PC-9 (cell line): ENCODE measurements around the gene ZNF407. TPM values are rescaled to one million over a fixed set of nuclear protein-coding genes. Genes with fewer than 3 reads are reported as not detected.

Experiments
- BruUV-seq: library from RNA; stranded (reverse); fragments of 400-500 nt; replicated peaks from 2 replicates; lab custom pipeline; 2021; lab: Mats Ljungman, UMichigan
- CTCF ChIA-PET: fragments of 300-600 bp; sonication (Branson Sonifier 250); formaldehyde crosslinking; loops from one replicate; lab custom pipeline; 2022; ENCODE audit warnings: antibody characterized with exemption; lab: Charles Lee
- POLR2A ChIA-PET: fragments of 300-600 bp; sonication (Branson Sonifier 250); formaldehyde crosslinking; loops from one replicate; lab custom pipeline; 2022; ENCODE audit warnings: antibody characterized with exemption; ENCODE audit not compliant: unreplicated experiment; lab: Charles Lee
- DNase-seq, 2 experiments: peaks; one replicate each; pipeline versions ENCODE4 v3.0.0 to v3.0.0-alpha.2; 2015 to 2022; ENCODE audit warnings: mixed read lengths in 1 of 2
- H2AFZ ChIP-seq: fragments of 200-600 bp; sonication (generic); 2 replicates; pipeline ENCODE4 v1.8.1; 2017; ENCODE audit warnings: antibody characterized with exemption
- H3F3A ChIP-seq: fragments of 200-600 bp; sonication (generic); 2 replicates; pipeline ENCODE4 v1.8.1; 2017; ENCODE audit warnings: antibody characterized with exemption, mild to moderate bottlenecking, low read depth; ENCODE audit not compliant: insufficient read depth
- H3K27ac ChIP-seq: fragments of 200-600 bp; sonication (generic); 2 replicates; pipeline ENCODE4 v1.6.1; 2016; ENCODE audit warnings: mixed run types
- H3K27me3 ChIP-seq: fragments of 200-600 bp; sonication (generic); 2 replicates; pipeline ENCODE4 v1.6.1; 2016; ENCODE audit warnings: low read depth, mixed run types; ENCODE audit not compliant: insufficient read depth
- H3K36me3 ChIP-seq: fragments of 200-600 bp; sonication (generic); 2 replicates; pipeline ENCODE4 v1.6.1; 2016; ENCODE audit warnings: low read depth, mixed run types
- H3K4me1 ChIP-seq: fragments of 200-600 bp; sonication (generic); replicated peaks from 2 replicates; pipeline ENCODE4 v1.6.1; 2016; ENCODE audit warnings: mixed run types; ENCODE audit not compliant: insufficient read depth
- H3K4me2 ChIP-seq: fragments of 200-600 bp; sonication (generic); 2 replicates; pipeline ENCODE4 v1.6.1; 2017; ENCODE audit warnings: mixed run types
- H3K4me3 ChIP-seq: fragments of 200-600 bp; sonication (generic); 2 replicates; pipeline ENCODE4 v1.6.1; 2016; ENCODE audit warnings: mixed run types
- H3K79me2 ChIP-seq: fragments of 200-600 bp; sonication (generic); 2 replicates; pipeline ENCODE4 v1.6.1; 2017; ENCODE audit warnings: low read depth, mixed run types
- H3K9me2 ChIP-seq: fragments of 200-600 bp; sonication (generic); 2 replicates; pipeline ENCODE4 v1.8.1; 2017; ENCODE audit warnings: mild to moderate bottlenecking; ENCODE audit not compliant: insufficient read depth
- H3K9me3 ChIP-seq: fragments of 200-600 bp; sonication (generic); 2 replicates; pipeline ENCODE4 v1.8.1; 2016; ENCODE audit warnings: low read depth; ENCODE audit not compliant: insufficient read depth
- H4K20me1 ChIP-seq: fragments of 200-600 bp; sonication (generic); 2 replicates; pipeline ENCODE4 v1.8.1; 2017; ENCODE audit not compliant: insufficient read depth
- CTCF ChIP-seq: fragments of 200-600 bp; sonication (generic); conservative IDR thresholded peaks from 2 replicates; pipeline ENCODE4 v1.6.1; 2017; ENCODE audit warnings: mixed run types, antibody characterized with exemption, mild to moderate bottlenecking, moderate library complexity
- EZH2 ChIP-seq: fragments of 200-600 bp; sonication (generic); IDR thresholded peaks from 2 replicates; pipeline ENCODE4 v1.8.0; 2017; ENCODE audit warnings: antibody characterized with exemption, low read depth
- intact Hi-C: fragments of 100-400 bp; cut with micrococcal nuclease; formaldehyde crosslinking; loops from one replicate; pipeline ENCODE4 v1.10.0; 2022; ENCODE audit not compliant: unreplicated experiment
- total RNA-seq: library from RNA; stranded (reverse); gene quantifications from 2 replicates; pipeline ENCODE4 v1.2.3, GENCODE V29; 2021

The ZNF407 gene
- total RNA-seq, 1 experiment from 2014 or later, result 13.4 TPM

GRCh38 chr18:75000920-75001319, 403.2 kb downstream of the ZNF407 start:
- no peak overlapping the region for H3K27ac ChIP-seq
- no peak overlapping the region for H2AFZ ChIP-seq
- H3K36me3 ChIP-seq, result no peaks in the 10 kb centered on the region
- CTCF ChIA-PET, result no interaction called here
- H3K4me2 ChIP-seq, result no peak overlapping the region
- no peak overlapping the region for H3K4me3 ChIP-seq
- no peaks in the 10 kb centered on the region for H3K27me3 ChIP-seq
- TF ChIP-seq EZH2 (no peak), CTCF (no peak)
- POLR2A ChIA-PET, result no interaction called here
- H3K79me2 ChIP-seq, result no peaks in the 10 kb centered on the region
- no peaks in the 10 kb centered on the region for H4K20me1 ChIP-seq
- H3F3A ChIP-seq, result no peaks in the 10 kb centered on the region
- H3K9me2 ChIP-seq, result no peaks in the 10 kb centered on the region
- H3K9me3 ChIP-seq, result no peaks in the 10 kb centered on the region
- no peak for DNase-seq
- intact Hi-C loops, result no loop called here
- H3K4me1 ChIP-seq, result no peaks in the 10 kb centered on the region
- BruUV-seq, result no TSS peak

- H3K27ac ChIP-seq, result no peak overlapping the region
- no peak overlapping the region for H3K4me3 ChIP-seq
- H3K4me1 ChIP-seq, result no peaks in the 10 kb centered on the region
- no peak for DNase-seq
- ChIA-PET POLR2A (interaction anchor here (0.6 kb wide), 1 partner anchor 61 kb away, joined by 4 read pairs; no protein-coding TSS in a partner anchor), CTCF (no interaction called here)
- H3K27me3 ChIP-seq, result no peaks in the 10 kb centered on the region
- TF ChIP-seq CTCF (no peak), EZH2 (no peak)
- H3K79me2 ChIP-seq, result no peaks in the 10 kb centered on the region
- no peaks in the 10 kb centered on the region for H3K9me3 ChIP-seq
- H4K20me1 ChIP-seq, result no peaks in the 10 kb centered on the region
- no TSS peak for BruUV-seq
- H3F3A ChIP-seq, result no peaks in the 10 kb centered on the region
- H3K36me3 ChIP-seq, result no peaks in the 10 kb centered on the region
- H3K9me2 ChIP-seq, result no peaks in the 10 kb centered on the region
- intact Hi-C loops, result no loop called here
- H3K4me2 ChIP-seq, result no peak overlapping the region
- no peak overlapping the region for H2AFZ ChIP-seq
Measured at GRCh38 chr18:75003039-75003438, 405.4 kb downstream of the ZNF407 start.

- intact Hi-C loops, result no loop called here
- Histone ChIP-seq H3K27ac (no peak overlapping the region), H3K4me3 (no peak overlapping the region), H3K4me2 (no peak overlapping the region), H3K4me1 (no peaks in the 10 kb centered on the region), H3K79me2 (no peaks in the 10 kb centered on the region), H2AFZ (no peak overlapping the region), H3F3A (no peaks in the 10 kb centered on the region), H4K20me1 (no peaks in the 10 kb centered on the region), H3K27me3 (no peaks in the 10 kb centered on the region), H3K9me2 (no peaks in the 10 kb centered on the region), H3K9me3 (no peaks in the 10 kb centered on the region), H3K36me3 (no peaks in the 10 kb centered on the region)
- CTCF ChIA-PET, result no interaction called here
- POLR2A ChIA-PET, result interaction anchor here (0.6 kb wide), 1 partner anchor 62 kb away, joined by 4 read pairs; no protein-coding TSS in a partner anchor
- no TSS peak for BruUV-seq
- TF ChIP-seq EZH2 (no peak), CTCF (no peak)
- DNase-seq, result no peak
Measured at GRCh38 chr18:75003764-75004690, 406.4 kb downstream of the ZNF407 start.
